GM19395 (cell line): ENCODE results near the gene CAMK1D.

Source experiments
- ATAC-seq: cut with Tn5 transposase; IDR thresholded peaks from one replicate; pipeline ENCODE4 v1.9.1; 2021; ENCODE audit warnings: mild to moderate bottlenecking, moderate library complexity; ENCODE audit not compliant: unreplicated experiment

Gene CAMK1D

GRCh38 chr10:12639996-12640944, 290.9 kb downstream of the CAMK1D start:
- ATAC-seq: no peak

- ATAC-seq: no peak
Observed at GRCh38 chr10:12642036-12642435, 292.7 kb downstream of the CAMK1D start.

- ATAC-seq: no peak
Observed at GRCh38 chr10:12643279-12643678, 293.9 kb downstream of the CAMK1D start.

- peak; percentile 56 for ATAC-seq
Observed at GRCh38 chr10:12644380-12645144, 295.2 kb downstream of the CAMK1D start.

DNA sequence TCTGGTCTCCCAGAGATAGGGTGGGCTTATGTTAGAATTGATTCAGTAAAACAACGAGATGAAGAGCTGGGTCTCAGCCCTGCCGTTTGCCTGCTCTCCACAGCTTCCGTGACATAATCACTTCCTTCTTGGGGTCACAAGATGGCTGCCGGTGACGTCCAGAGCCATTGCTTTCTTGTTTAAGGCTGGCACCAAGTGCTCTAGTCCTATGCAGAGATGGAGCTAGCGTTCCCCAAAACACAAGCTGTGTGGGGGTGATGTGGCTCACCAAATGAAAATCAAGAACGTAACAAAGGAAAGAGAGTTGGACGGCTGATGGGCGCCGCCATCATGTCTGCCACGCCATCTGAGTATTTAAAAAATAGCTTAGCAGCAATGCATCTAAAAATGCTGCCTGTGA, 296.1 kb downstream of the CAMK1D start:
- ATAC-seq: no peak

DNA sequence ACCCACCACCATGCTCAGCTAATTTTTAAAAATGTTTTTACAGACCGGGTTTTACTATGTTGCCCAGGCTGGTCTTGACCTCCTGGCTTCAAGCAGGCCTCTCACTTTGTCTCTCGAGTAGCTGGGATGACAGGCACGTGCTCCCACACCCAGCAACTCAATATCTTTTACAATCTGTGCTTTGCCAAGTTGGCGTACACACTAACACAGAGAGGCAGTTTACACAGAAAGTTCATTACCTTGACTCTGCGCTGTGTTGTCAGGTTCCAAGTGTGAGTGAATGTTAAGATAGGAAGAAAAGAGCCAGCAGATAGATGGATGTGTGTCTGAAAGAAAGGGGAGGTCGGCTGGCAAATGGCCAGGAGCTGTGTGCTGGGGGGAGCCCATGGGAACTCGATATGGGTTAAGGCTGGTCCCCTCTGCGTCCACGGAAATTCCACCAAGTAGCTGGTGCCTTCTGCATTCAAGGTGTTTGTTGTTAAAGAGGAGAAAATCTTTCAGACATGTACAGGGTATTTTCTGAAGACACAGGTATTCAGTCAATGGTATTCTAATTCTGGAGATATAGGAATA, 299.8 kb downstream of the CAMK1D start:
- ATAC-seq: no peak

DNA sequence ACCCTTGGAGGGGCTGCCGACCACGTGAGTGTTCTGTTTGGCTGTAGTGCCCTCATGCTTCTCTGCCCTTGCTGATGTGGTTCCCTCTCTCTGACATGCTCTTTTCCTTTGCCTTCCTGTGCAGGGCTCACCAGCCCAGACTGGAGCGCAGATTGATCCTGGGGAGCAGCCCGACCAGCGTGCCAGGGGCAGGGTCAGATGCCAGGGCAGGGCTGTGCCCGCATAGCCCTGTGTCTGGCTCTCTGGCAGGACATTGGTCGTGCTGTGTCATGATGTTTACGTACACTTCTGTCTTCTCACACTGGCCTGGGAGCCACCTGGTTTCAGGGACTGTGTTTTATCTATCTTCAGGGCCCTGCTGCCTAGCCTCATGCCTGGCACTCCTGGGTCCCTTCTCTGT, 300.8 kb downstream of the CAMK1D start:
- ATAC-seq: no peak

DNA sequence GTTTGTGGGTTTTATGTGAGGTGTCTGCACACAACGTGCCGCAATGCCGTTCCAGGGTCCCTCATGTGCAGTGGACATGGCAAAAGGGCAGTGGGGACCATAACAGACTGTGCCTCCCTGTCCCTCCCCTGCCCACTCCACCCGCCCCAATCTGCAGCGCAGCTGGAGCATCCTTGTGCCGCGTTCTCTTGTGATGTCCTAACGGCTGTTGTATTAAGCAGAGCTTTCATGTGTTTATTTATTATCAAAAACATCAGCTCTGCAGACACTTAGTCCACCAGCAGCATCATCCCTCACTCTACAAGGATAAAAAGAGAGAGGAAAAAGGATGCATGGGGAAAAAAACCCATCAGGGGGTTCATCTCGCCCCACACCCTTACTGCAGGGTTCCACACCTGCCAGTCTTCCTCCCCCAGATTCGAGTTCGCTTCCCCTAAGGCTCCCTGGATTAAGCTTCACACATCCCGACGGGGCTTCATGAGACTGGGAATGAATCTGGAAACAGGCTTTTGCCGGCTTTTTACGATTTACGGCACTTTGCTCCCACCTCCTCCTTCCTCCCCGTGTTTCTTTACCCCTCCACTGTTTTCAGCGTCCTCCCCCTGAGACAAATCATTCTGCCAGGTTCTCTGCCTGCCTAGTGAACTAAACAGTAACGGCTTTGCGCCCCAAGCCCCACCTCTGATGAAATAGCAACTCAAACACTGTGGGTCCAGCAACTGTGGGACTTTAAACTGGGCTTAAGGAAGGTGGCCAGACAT, 301.4 kb downstream of the CAMK1D start:
- ATAC-seq: no peak

- no peak for ATAC-seq
Observed at GRCh38 chr10:12655940-12656339, 306.6 kb downstream of the CAMK1D start.

- no peak for ATAC-seq
Observed at GRCh38 chr10:12656518-12657142, 307.3 kb downstream of the CAMK1D start.

- ATAC-seq: no peak
Observed at GRCh38 chr10:12657489-12657888, 308.1 kb downstream of the CAMK1D start.

GRCh38 chr10:12658526-12658925, 309.2 kb downstream of the CAMK1D start:
- no peak for ATAC-seq

DNA sequence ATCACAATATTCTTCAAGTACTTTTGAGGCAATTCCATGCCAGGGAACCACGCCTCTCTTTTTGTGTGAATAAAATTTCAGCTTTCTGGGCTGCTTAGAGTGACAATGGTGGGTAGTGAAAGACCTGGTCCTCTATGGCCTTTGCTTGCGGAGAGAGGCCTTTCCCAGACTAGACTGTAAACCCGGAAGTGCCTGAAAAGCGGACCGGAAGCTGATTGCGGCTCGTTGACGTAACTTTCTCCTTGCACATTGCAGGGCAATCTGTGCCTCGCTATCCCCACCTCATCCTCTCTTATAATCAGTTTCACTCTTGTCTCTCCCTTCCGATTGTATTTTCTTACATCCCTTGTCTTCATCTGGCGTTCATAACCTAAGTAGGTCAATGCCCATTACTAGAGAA, 310.4 kb downstream of the CAMK1D start:
- no peak for ATAC-seq

GRCh38 chr10:12660812-12661211, 311.5 kb downstream of the CAMK1D start:
- ATAC-seq: no peak

GRCh38 chr10:12661671-12662070, 312.3 kb downstream of the CAMK1D start:
- ATAC-seq: no peak

GRCh38 chr10:12663863-12664262, 314.5 kb downstream of the CAMK1D start:
- ATAC-seq: no peak

DNA sequence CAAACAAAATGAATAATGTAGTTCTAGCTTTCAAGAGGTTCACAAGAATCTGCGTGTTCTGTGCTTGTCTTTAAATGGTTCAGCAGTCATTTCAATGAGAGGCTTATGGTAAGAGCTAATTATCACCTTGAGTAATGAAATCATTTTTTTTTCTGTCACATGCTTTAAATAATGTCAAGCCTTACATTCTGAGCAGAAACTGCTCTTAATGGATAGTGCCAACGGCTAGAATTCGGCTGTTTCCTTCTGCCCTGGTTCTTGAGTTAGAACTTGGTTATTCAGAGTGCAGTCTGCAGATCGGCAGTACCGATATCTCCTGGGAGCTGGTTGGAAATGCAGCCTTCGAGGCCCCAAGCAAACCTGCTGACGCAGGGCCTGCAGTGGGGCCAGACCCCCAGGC, 316.2 kb downstream of the CAMK1D start:
- no peak for ATAC-seq

DNA sequence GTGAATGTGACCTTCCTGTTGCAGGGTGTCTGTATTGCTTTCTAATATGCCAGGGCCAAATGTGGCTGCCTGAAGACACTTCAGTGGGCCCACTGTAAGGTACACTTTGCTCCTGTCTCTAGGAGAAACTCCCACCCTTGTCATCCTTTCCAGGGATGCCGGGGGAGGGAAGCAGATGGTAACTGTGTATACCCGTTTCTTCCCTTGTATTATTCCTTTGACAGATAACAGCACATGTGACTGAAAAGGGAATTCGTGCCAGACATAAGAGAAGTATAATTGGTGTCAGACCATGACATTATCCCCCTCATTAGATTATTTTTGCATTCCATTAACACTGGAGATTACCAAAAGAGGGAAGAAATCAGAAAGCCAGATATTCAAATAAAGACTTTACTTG, 317.7 kb downstream of the CAMK1D start:
- ATAC-seq: no peak

DNA sequence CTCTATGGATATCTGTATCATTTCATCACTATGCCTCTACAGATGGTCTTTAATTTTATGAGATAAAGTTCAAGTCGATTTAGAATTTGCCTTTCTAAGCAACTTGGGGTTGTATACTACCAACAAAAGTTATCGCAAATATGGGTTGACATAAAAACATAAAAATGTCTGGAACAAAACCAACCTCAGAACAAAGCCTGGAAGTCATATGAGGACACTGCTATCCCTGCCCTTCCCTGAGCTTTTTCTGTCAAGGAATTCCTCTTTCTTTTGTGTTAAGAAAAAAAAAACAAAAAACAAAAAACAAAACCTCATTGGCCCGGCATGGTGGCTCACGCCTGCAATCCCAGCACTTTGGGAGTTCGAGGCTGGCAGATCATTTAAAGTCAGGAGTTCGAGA, 319.3 kb downstream of the CAMK1D start:
- no peak for ATAC-seq

- ATAC-seq: no peak
Observed at GRCh38 chr10:12670004-12670403, 320.7 kb downstream of the CAMK1D start.
